ENCODE measurements around the gene SMIM29. TPM values are rescaled to one million over a fixed set of nuclear protein-coding genes. Genes with fewer than 3 reads are reported as not detected.

SMIM29 gene
- total RNA-seq, 2 experiments from 2014 or later = 34.0 to 41.4 TPM

GRCh38 chr6:34234667-34235306, 14.0 kb downstream of the SMIM29 start:
- no peak for DNase-seq
- no peaks in the 10 kb centered on the region for H3K9me3 Mint-ChIP-seq (ENCODE audit: low read depth)
- peak overlapping the region; percentile 65 for H3K27ac Mint-ChIP-seq
- no peaks in the 10 kb centered on the region for H3K27me3 Mint-ChIP-seq
- no peaks in the 10 kb centered on the region for H3K36me3 Mint-ChIP-seq
- no peak for ATAC-seq
- CTCF ChIA-PET = no interaction called here
- H3K4me3 Mint-ChIP-seq = peak overlapping the region; percentile 6
- H3K4me1 Mint-ChIP-seq = peaks cover 22% of the 10 kb centered on the region

DNA sequence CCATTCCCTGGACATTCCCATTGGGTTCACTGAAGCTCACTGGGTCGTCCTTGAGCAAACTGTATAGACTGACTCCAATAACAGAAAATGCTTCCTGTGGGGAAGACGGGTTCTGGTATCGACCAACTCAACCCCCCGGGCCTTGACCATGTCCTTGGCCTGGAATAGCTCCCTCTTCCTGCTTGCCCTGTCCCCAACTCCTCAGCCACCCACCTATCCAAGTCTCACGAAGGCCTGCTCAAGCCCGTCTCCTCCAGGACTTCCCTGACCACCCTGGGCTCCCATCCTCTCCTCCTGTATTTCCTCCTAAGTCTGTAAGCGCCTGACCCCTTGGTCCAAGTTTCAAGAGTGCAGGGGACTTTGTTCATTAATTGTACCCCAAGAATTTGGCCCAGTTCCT, 14.9 kb downstream of the SMIM29 start:
- ATAC-seq (no peak), DNase-seq (no peak)
- CTCF ChIA-PET = no interaction called here
- H3K27me3 Mint-ChIP-seq = no peaks in the 10 kb centered on the region
- no peak overlapping the region for H3K4me3 Mint-ChIP-seq
- H3K4me1 Mint-ChIP-seq = peaks cover 21% of the 10 kb centered on the region
- no peak overlapping the region for H3K27ac Mint-ChIP-seq
- H3K9me3 Mint-ChIP-seq (ENCODE audit: low read depth) = no peaks in the 10 kb centered on the region
- no peaks in the 10 kb centered on the region for H3K36me3 Mint-ChIP-seq

GRCh38 chr6:34232901-34233300, 15.9 kb downstream of the SMIM29 start:
- H3K36me3 Mint-ChIP-seq = no peaks in the 10 kb centered on the region
- no peak overlapping the region for H3K4me3 Mint-ChIP-seq
- CTCF ChIA-PET = no interaction called here
- H3K27me3 Mint-ChIP-seq = no peaks in the 10 kb centered on the region
- H3K4me1 Mint-ChIP-seq = peaks cover 14% of the 10 kb centered on the region
- no peaks in the 10 kb centered on the region for H3K9me3 Mint-ChIP-seq (ENCODE audit: low read depth)
- DNase-seq (no peak), ATAC-seq (no peak)
- no peak overlapping the region for H3K27ac Mint-ChIP-seq

GRCh38 chr6:34231566-34232336, 17.1 kb downstream of the SMIM29 start:
- Mint-ChIP-seq H3K36me3 (no peaks in the 10 kb centered on the region), H3K27me3 (no peaks in the 10 kb centered on the region), H3K9me3 (ENCODE audit: low read depth) (no peaks in the 10 kb centered on the region), H3K4me1 (peaks cover 24% of the 10 kb centered on the region), H3K27ac (no peak overlapping the region), H3K4me3 (no peak overlapping the region)
- ATAC-seq (no peak), DNase-seq (no peak)
- CTCF ChIA-PET = interaction anchor here (0.6 to 1.2 kb wide), 3 partner anchors 18 to 505 kb away, joined by 3 to 4 read pairs (median 3); no protein-coding TSS in a partner anchor

GRCh38 chr6:34230653-34231371, 18.0 kb downstream of the SMIM29 start:
- H3K4me1 Mint-ChIP-seq = peaks cover 19% of the 10 kb centered on the region
- ATAC-seq (no peak), DNase-seq (no peak)
- H3K9me3 Mint-ChIP-seq (ENCODE audit: low read depth) = no peaks in the 10 kb centered on the region
- H3K36me3 Mint-ChIP-seq = no peaks in the 10 kb centered on the region
- no peak overlapping the region for H3K27ac Mint-ChIP-seq
- no peaks in the 10 kb centered on the region for H3K27me3 Mint-ChIP-seq
- CTCF ChIA-PET = interaction anchor here (0.7 to 1.2 kb wide), 3 partner anchors 19 to 185 kb away, joined by 3 to 4 read pairs (median 3); no protein-coding TSS in a partner anchor
- H3K4me3 Mint-ChIP-seq = no peak overlapping the region

DNA sequence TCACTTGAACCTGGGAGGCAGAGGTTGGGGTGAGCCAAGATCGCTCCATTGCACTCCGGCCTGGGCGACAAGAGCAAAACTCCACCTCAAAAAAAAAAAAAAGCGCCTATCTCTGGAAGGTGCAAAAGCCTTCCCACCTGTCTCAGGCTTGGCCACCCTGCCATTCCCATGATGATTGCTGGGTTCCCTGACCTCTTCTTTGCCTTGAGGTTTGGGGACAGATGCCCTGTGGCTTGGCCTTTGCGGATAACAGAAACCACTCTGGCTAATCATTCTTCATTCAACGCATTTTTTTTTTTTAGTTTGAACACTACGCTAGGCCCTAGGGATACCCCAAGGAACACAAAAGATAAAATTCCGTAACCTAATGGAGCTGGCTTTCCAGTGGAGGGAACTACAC, 18.9 kb downstream of the SMIM29 start:
- H3K27ac Mint-ChIP-seq = no peak overlapping the region
- CTCF ChIA-PET = interaction anchor here (1.0 kb wide), 1 partner anchor 66 kb away, joined by 5 read pairs; no protein-coding TSS in a partner anchor
- peaks cover 19% of the 10 kb centered on the region for H3K4me1 Mint-ChIP-seq

DNA sequence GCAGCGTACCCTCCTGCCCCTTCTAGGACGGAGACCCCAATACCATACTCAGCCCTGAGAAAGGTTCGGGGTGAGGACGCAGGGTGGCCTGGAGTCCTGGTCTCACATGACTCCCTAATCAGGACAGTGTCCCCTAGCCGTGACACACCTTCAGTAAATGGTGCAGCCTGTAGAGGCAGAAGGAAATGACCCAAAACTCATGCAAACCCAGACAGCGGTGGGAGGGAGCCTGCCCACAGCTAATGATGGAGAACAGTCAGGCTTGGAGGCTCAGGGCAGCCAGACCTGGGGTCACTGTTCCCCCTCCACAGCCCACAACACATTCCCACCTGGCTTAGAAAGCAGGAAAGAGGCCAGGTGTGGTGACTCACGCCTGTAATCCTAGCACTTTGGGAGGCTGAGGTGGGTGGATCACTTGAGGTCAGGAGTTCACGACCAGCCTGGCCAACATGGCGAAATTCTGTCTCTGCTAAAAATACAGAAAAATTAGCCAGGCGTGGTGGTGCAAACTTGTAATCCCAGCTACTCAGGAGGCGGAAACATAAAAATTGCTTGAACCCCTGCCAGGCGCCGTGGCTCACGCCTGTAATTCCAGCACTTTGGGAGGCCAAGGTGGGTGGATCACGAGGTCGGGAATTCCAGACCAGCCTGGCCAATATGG, 20.9 kb downstream of the SMIM29 start:
- Mint-ChIP-seq H3K9me3 (ENCODE audit: low read depth) (no peaks in the 10 kb centered on the region), H3K4me1 (peaks cover 31% of the 10 kb centered on the region), H3K27me3 (no peaks in the 10 kb centered on the region), H3K27ac (no peak overlapping the region), H3K36me3 (no peaks in the 10 kb centered on the region), H3K4me3 (no peak overlapping the region)
- no peak for ATAC-seq
- CTCF ChIA-PET = interaction anchor here (2.2 kb wide), 1 partner anchor 32 kb away, joined by 7 read pairs; no protein-coding TSS in a partner anchor
- no peak for DNase-seq

More for the DNA sequence above, 18.9 kb downstream of the SMIM29 start:
- no peak overlapping the region for H3K4me3 Mint-ChIP-seq
- no peaks in the 10 kb centered on the region for H3K27me3 Mint-ChIP-seq
- ATAC-seq = no peak
- H3K9me3 Mint-ChIP-seq (ENCODE audit: low read depth) = no peaks in the 10 kb centered on the region
- no peaks in the 10 kb centered on the region for H3K36me3 Mint-ChIP-seq
- no peak for DNase-seq

DNA sequence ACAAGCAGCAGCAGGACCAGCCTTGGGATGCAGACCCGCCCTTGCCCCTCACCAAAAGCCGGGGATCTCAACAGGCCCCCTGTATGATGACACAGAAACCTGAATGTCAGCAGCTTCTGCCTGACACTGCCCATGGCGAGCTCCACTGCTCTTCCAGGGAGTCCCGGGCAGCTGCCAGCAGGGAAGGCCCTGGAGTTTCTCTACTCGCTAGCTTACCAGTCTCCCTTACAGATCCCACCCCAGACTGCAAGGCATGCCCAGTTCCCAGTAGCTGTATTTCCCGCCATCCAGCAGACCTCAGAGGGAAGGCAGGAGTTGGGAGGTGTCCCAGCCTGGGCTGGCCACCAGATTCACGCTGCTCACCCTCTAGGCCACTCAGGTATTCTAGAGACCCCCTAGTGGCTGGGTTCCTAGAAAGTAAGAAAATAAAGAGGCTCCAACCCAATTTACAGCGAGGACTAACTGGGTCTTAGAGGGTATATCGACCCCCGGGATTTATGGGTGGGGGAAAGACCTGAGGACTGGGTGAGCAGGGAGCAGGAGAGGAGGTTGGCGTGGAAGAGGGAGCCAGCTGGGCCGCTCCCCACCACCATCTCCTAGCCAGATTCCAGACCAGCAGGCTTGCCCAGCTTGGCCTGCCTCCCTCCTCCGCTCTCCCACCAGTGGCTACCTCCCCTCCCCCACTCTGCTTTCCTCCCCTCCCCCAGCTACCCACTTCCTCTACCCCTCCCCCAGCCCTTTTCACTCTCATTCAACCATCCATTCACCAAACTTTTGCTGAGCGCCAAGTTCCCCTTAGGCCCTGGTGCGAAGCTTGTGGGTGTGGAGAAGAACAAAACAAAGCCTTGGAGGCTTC, 21.8 kb downstream of the SMIM29 start:
- ATAC-seq = no peak
- no peaks in the 10 kb centered on the region for H3K9me3 Mint-ChIP-seq (ENCODE audit: low read depth)
- CTCF ChIA-PET = interaction anchor here (2.2 kb wide), 1 partner anchor 31 kb away, joined by 7 read pairs; no protein-coding TSS in a partner anchor
- H3K36me3 Mint-ChIP-seq = no peaks in the 10 kb centered on the region
- no peak overlapping the region for H3K4me3 Mint-ChIP-seq
- no peak for DNase-seq
- H3K4me1 Mint-ChIP-seq = peaks cover 33% of the 10 kb centered on the region
- no peaks in the 10 kb centered on the region for H3K27me3 Mint-ChIP-seq
- no peak overlapping the region for H3K27ac Mint-ChIP-seq

GRCh38 chr6:34226066-34226465, 22.7 kb downstream of the SMIM29 start:
- Mint-ChIP-seq H3K4me3 (no peak overlapping the region), H3K27ac (no peak overlapping the region), H3K36me3 (no peaks in the 10 kb centered on the region), H3K9me3 (ENCODE audit: low read depth) (no peaks in the 10 kb centered on the region), H3K27me3 (no peaks in the 10 kb centered on the region), H3K4me1 (peaks cover 33% of the 10 kb centered on the region)
- DNase-seq (no peak), ATAC-seq (no peak)
- CTCF ChIA-PET = no interaction called here

- Mint-ChIP-seq H3K27ac (no peak overlapping the region), H3K4me1 (peaks cover 33% of the 10 kb centered on the region), H3K36me3 (no peaks in the 10 kb centered on the region), H3K9me3 (ENCODE audit: low read depth) (no peaks in the 10 kb centered on the region), H3K27me3 (no peaks in the 10 kb centered on the region), H3K4me3 (no peak overlapping the region)
- CTCF ChIA-PET = interaction anchor here (2.7 kb wide), 1 partner anchor 189 kb away, joined by 7 read pairs; no protein-coding TSS in a partner anchor
- no peak for DNase-seq
- ATAC-seq = no peak
These were observed 23.3 kb downstream of the SMIM29 start for GRCh38 chr6:34225551-34225950.

GRCh38 chr6:34223956-34224940, 24.6 kb downstream of the SMIM29 start:
- H3K9me3 Mint-ChIP-seq (ENCODE audit: low read depth) = no peaks in the 10 kb centered on the region

More at GRCh38 chr6:34223956-34224940, 24.6 kb downstream of the SMIM29 start:
- DNase-seq = peak; percentile 95
- CTCF ChIA-PET = interaction anchor here (0.7 to 3.5 kb wide), 10 partner anchors 13 to 513 kb away, joined by 3 to 19 read pairs (median 6); partner anchors contain the start of genes HMGA1 and UQCC2
- Mint-ChIP-seq H3K27me3 (peaks cover 3% of the 10 kb centered on the region), H3K27ac (peak overlapping the region; percentile 82), H3K4me3 (peak overlapping the region; percentile 54), H3K4me1 (peaks cover 29% of the 10 kb centered on the region), H3K36me3 (no peaks in the 10 kb centered on the region)
- peak; percentile 100 for ATAC-seq

Data from activated CD8-positive, alpha-beta memory T cell treated with anti-CD3 and anti-CD28 coated beads, Interleukin-2, amount 10 ng/mL, durations not matched to agents 7 days and 5 days (primary cell).